ENCODE results near the gene MRTFA. TPM values are rescaled to one million over a fixed set of nuclear protein-coding genes. Genes with fewer than 3 reads are reported as not detected.

Gene MRTFA
- total and polyA plus RNA-seq, 8 donors = 13.6 to 35.3 (median 24.1) TPM

DNA sequence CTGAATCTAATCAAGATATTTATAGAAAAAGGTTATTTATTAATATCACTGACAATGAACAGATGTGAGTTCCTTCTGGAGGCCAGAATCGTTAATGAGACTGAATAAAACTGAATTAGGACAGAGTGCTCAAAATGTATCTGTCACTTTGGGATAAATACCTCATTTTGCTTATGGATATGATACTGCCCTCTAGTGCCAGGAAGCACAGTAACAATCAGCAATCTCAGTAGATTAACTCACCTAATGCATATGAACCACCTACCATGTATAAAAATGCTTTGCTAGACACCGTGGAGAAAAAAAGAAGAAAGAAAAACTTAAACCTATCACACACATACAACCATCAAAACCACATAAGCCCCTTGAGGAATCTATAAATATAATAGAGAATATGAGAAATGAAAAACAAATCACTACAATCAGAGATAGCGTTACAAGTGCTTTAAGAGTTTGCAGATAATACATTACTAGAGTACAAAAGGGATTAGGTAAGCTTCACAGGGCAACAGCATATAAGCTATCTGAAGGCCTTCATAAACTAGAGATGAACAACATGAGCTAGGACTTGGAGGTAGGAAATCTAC is 148.8 kb downstream of the MRTFA start:
- ATAC-seq (peak; percentile 41 to 67 (median 56)), FAIRE-seq (no peak), DNase-seq (no peak)
- intact Hi-C loops (cut with DNase I) = no loop called here
- no peak overlapping the region for H3K4me3 ChIP-seq
- H3K9me3 ChIP-seq = no peaks in the 10 kb centered on the region
- 36 to 40% methylated on average over 3 of the region's 3 CpGs for WGBS, 2 donors
- no peaks in the 10 kb centered on the region for H3K27me3 ChIP-seq
- H3K4me1 ChIP-seq = peaks cover 0 to 16% (median 13%) of the 10 kb centered on the region in 3 donors
- no peak overlapping the region for H3K27ac ChIP-seq
- TF ChIP-seq, protein P1, sequence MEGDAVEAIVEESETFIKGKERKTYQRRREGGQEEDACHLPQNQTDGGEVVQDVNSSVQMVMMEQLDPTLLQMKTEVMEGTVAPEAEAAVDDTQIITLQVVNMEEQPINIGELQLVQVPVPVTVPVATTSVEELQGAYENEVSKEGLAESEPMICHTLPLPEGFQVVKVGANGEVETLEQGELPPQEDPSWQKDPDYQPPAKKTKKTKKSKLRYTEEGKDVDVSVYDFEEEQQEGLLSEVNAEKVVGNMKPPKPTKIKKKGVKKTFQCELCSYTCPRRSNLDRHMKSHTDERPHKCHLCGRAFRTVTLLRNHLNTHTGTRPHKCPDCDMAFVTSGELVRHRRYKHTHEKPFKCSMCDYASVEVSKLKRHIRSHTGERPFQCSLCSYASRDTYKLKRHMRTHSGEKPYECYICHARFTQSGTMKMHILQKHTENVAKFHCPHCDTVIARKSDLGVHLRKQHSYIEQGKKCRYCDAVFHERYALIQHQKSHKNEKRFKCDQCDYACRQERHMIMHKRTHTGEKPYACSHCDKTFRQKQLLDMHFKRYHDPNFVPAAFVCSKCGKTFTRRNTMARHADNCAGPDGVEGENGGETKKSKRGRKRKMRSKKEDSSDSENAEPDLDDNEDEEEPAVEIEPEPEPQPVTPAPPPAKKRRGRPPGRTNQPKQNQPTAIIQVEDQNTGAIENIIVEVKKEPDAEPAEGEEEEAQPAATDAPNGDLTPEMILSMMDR (IDR thresholded peaks at IDR 0.05) = peak in 3 of 4 donors; percentile 43 to 60 (median 48)
- no peaks in the 10 kb centered on the region for H3K36me3 ChIP-seq

GRCh38 chr22:40486962-40487602 is 149.4 kb downstream of the MRTFA start:
- WGBS, 2 donors = 88 to 89% methylated on average over 2 of the region's 2 CpGs
- no peaks in the 10 kb centered on the region for H3K9me3 ChIP-seq
- FAIRE-seq = no peak

GRCh38 chr22:40485813-40486667 is 150.5 kb downstream of the MRTFA start:
- no peaks in the 10 kb centered on the region for H3K36me3 ChIP-seq
- TF ChIP-seq, protein P1 (IDR thresholded peaks at IDR 0.05) = no peak
- 77 to 82% methylated on average over 12 of the region's 12 CpGs for WGBS, 2 donors
- intact Hi-C loops (cut with DNase I) = no loop called here
- no peaks in the 10 kb centered on the region for H3K9me3 ChIP-seq
- ATAC-seq (peak in 1 of 4 donors; percentile 34), DNase-seq (peak in 1 of 6 donors; percentile 38), FAIRE-seq (no peak)
- no peaks in the 10 kb centered on the region for H3K27me3 ChIP-seq
- H3K4me1 ChIP-seq = peaks cover 0 to under 1% (median 0%) of the 10 kb centered on the region in 3 donors
- H3K27ac ChIP-seq = no peak overlapping the region
- no peak overlapping the region for H3K4me3 ChIP-seq

More at GRCh38 chr22:40486962-40487602, 149.4 kb downstream of the MRTFA start:
- no peaks in the 10 kb centered on the region for H3K36me3 ChIP-seq
- no peak for ATAC-seq
- H3K27ac ChIP-seq = no peak overlapping the region
- no peak overlapping the region for H3K4me3 ChIP-seq
- no peak for DNase-seq
- H3K27me3 ChIP-seq = no peaks in the 10 kb centered on the region
- H3K4me1 ChIP-seq = peaks cover 0 to 10% (median 9%) of the 10 kb centered on the region in 3 donors
- TF ChIP-seq, protein P1 (IDR thresholded peaks at IDR 0.05) = no peak
- intact Hi-C loops (cut with DNase I) = no loop called here

DNA sequence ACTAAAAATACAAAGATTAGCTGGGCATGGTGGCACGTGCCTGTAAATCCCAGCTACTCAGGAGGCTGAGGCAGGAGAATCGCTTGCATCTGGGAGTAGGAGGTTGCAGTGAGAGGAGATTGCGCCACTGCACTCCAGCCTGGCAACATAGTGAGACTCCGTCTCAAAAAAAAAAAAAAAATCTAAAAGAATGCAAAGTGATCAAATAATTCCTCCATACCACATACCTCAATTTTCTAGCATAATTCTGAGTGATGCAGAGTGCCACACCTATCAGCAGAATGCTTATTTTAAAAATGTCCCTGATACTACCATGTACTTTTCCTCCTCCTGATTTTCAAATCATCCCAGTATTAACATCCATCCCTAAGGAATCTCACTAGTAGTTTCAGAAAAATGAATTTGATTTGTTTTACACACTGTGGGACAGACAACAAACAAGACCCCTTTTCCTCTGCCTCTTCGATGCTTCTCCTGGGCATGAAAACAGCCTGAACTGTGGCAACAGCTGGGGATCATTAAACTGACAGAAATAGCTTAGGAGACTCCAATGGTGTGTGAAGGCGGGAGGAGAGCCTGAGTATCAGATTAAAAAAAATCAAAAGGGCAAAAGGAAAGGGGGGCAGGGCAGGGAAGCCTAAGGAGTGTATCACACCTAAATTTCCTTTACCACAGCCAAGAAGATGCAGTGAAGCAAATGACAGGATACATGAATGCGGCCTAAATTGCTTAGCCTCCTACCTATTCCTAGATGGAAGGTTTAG is 151.4 kb downstream of the MRTFA start:
- 91 to 92% methylated on average over 7 of the region's 7 CpGs for WGBS, 2 donors
- intact Hi-C loops (cut with DNase I) = no loop called here
- ATAC-seq = no peak

More for the DNA sequence above, 151.4 kb downstream of the MRTFA start:
- TF ChIP-seq, protein P1 (IDR thresholded peaks at IDR 0.05) = no peak
- FAIRE-seq = no peak
- no peaks in the 10 kb centered on the region for H3K4me1 ChIP-seq
- no peak overlapping the region for H3K4me3 ChIP-seq
- no peak overlapping the region for H3K27ac ChIP-seq
- DNase-seq = no peak
- no peaks in the 10 kb centered on the region for H3K9me3 ChIP-seq
- H3K27me3 ChIP-seq = no peaks in the 10 kb centered on the region
- no peaks in the 10 kb centered on the region for H3K36me3 ChIP-seq
